K562 (cell line): Measurements from ENCODE around the gene PRC1. TPM values are rescaled to one million over a fixed set of nuclear protein-coding genes. Genes with fewer than 3 reads are reported as not detected.

Experiments
- ARID2 ChIP-seq: fragments of 450-650 bp; IDR thresholded peaks from 2 replicates; pipeline ENCODE4 v1.6.1; 2017; ENCODE audit warnings: antibody characterized with exemption, mild to moderate bottlenecking
- BCL6 ChIP-seq: fragments of 250-450 bp; sonication (Bioruptor Pico); IDR thresholded peaks from 2 replicates; pipeline ENCODE4 v1.4.0; 2020
- CBFA2T2 ChIP-seq: fragments of 450-650 bp; conservative IDR thresholded peaks from 2 replicates; pipeline ENCODE4 v1.6.1; 2017; ENCODE audit warnings: mild to moderate bottlenecking
- CHCHD3 ChIP-seq: fragments of 250-450 bp; sonication (Bioruptor Pico); IDR thresholded peaks from 2 replicates; pipeline ENCODE4 v2.1.2; 2022; ENCODE audit warnings: mild to moderate bottlenecking
- ETS2 ChIP-seq: IDR thresholded peaks from 2 replicates; pipeline ENCODE4 v1.6.1; 2016; ENCODE audit warnings: borderline replicate concordance, missing genetic modification characterization, mild to moderate bottlenecking, moderate library complexity, missing compliant biosample characterization; ENCODE audit not compliant: poor library complexity, severe bottlenecking
- FOXA3 ChIP-seq, 2 experiments: fragments of 450-650 bp in 1 of 2; sonication (generic) in 1 of 2; formaldehyde crosslinking; IDR thresholded peaks in 1 of 2; conservative IDR thresholded peaks in 1 of 2; 2 replicates each; pipeline versions ENCODE4 v1.4.0 to v1.8.0; 2020 to 2022; ENCODE audit warnings: mild to moderate bottlenecking in 2 of 2, missing genetic modification reagents in 1 of 2
- FOXJ2 ChIP-seq: fragments of 200-800 bp; sonication (Bioruptor generic); IDR thresholded peaks from 2 replicates; pipeline ENCODE4 v1.6.1; 2016; ENCODE audit warnings: missing genetic modification characterization, missing compliant biosample characterization
- FOXP1 ChIP-seq: sonication (generic); formaldehyde crosslinking; IDR thresholded peaks from 2 replicates; pipeline ENCODE4 v1.8.0; 2022; ENCODE audit warnings: mild to moderate bottlenecking, missing genetic modification reagents
- ILK ChIP-seq: fragments of 450-650 bp; IDR thresholded peaks from 2 replicates; pipeline ENCODE4 v1.6.1; 2016; ENCODE audit warnings: missing genetic modification characterization, low read depth, mild to moderate bottlenecking, missing compliant biosample characterization, moderate library complexity, borderline replicate concordance
- KDM2B ChIP-seq: fragments of 250-450 bp; sonication (Bioruptor Pico); IDR thresholded peaks from 2 replicates; pipeline ENCODE4 v1.8.0; 2021; ENCODE audit warnings: mild to moderate bottlenecking, moderate library complexity
- MECOM ChIP-seq: fragments of 250-450 bp; sonication (Bioruptor Pico); IDR thresholded peaks from 2 replicates; pipeline ENCODE4 v1.8.0; 2022; ENCODE audit warnings: inconsistent platforms
- MEF2A ChIP-seq: IDR thresholded peaks from 2 replicates; pipeline ENCODE4 v1.6.1; 2011; ENCODE audit warnings: low read depth, mild to moderate bottlenecking, low read length, moderate library complexity; ENCODE audit not compliant: control insufficient read depth
- MTF1 ChIP-seq: fragments of 250-450 bp; sonication (Bioruptor Pico); IDR thresholded peaks from 2 replicates; pipeline ENCODE4 v1.9.0; 2021; ENCODE audit warnings: moderate library complexity, mild to moderate bottlenecking, inconsistent platforms, borderline replicate concordance
- NCOA6 ChIP-seq: fragments of 450-650 bp; IDR thresholded peaks from 2 replicates; pipeline ENCODE4 v1.6.1; 2017; ENCODE audit warnings: mild to moderate bottlenecking
- NELFE ChIP-seq: IDR thresholded peaks from 2 replicates; pipeline ENCODE4 v1.6.1; 2011; ENCODE audit warnings: mild to moderate bottlenecking; ENCODE audit not compliant: insufficient read depth, insufficient read length
- NKRF ChIP-seq: fragments of 450-650 bp; IDR thresholded peaks from 2 replicates; pipeline ENCODE4 v1.6.1; 2016; ENCODE audit warnings: borderline replicate concordance
- PHF20 ChIP-seq: fragments of 450-650 bp; IDR thresholded peaks from 2 replicates; pipeline ENCODE4 v1.6.1; 2018; ENCODE audit not compliant: partially characterized antibody
- PURB ChIP-seq: sonication (generic); formaldehyde crosslinking; IDR thresholded peaks from 2 replicates; pipeline ENCODE4 v1.9.0; 2021; ENCODE audit warnings: low read depth, mild to moderate bottlenecking, missing genetic modification reagents
- RUNX1 ChIP-seq: sonication (generic); IDR thresholded peaks from 2 replicates; pipeline ENCODE4 v1.6.1; 2016; ENCODE audit warnings: antibody characterized with exemption, low read depth
- SRSF7 ChIP-seq: fragments of 200-400 bp; formaldehyde crosslinking; optimal IDR thresholded peaks from 2 replicates; pipeline ENCODE3; 2017; ENCODE audit warnings: mild to moderate bottlenecking, low read depth, low read length
- TCF15 ChIP-seq: fragments of 250-450 bp; sonication (Bioruptor Pico); IDR thresholded peaks from 2 replicates; pipeline ENCODE4 v1.8.0; 2022; ENCODE audit warnings: moderate library complexity, mild to moderate bottlenecking, inconsistent platforms
- TCF3 ChIP-seq: sonication (generic); formaldehyde crosslinking; IDR thresholded peaks from 2 replicates; pipeline ENCODE4 v1.4.0; 2020; ENCODE audit warnings: mild to moderate bottlenecking, missing genetic modification reagents
- WHSC1 ChIP-seq: IDR thresholded peaks from one replicate; pipeline ENCODE4 v1.6.1; 2012; ENCODE audit warnings: low read length, control low read depth, inconsistent platforms
- ZKSCAN1 ChIP-seq: fragments of 150-350 bp; IDR thresholded peaks from 2 replicates; pipeline ENCODE4 v1.6.1; 2016; ENCODE audit warnings: low read depth, low read length
- ZNF197 ChIP-seq: fragments of 200-800 bp; sonication (Bioruptor generic); IDR thresholded peaks from 2 replicates; pipeline ENCODE4 v1.6.1; 2016; ENCODE audit warnings: low read depth, missing genetic modification characterization, missing compliant biosample characterization
- ZNF77 ChIP-seq: fragments of 250-450 bp; sonication (Bioruptor Pico); IDR thresholded peaks from 2 replicates; pipeline ENCODE4 v1.5.0; 2020
- polyA plus RNA-seq, 8 experiments: library from polyadenylated mRNA; depleted of rRNA in 4 of 8; stranded (reverse) in 5 of 8; unstranded in 3 of 8; fragments of >200 nt; fragmentation: Nextera tagmentation in 2 of 8; fragmentation: Illumina TruSeq in 1 of 8; extraction: Ambion mirVana in 2 of 8; extraction: Trizol in 1 of 8; gene quantifications; 2 replicates each; pipeline versions ENCODE4 v1.2.1 to v1.2.3, GENCODE V29; 2011 to 2014; ENCODE audit warnings: inconsistent platforms in 1 of 8, missing spikeins in 1 of 8
- total RNA-seq, 7 experiments: library from RNA; depleted of rRNA in 6 of 7; stranded (reverse); fragments of >200 nt in 6 of 7; fragmentation: Illumina TruSeq in 2 of 7; extraction: Trizol in 2 of 7; gene quantifications; 2 replicates each; pipeline versions ENCODE4 v1.2.1 to v1.2.3, GENCODE V29; 2011 to 2021; ENCODE audit warnings: low replicate concordance in 1 of 7
- TF ChIP-seq, protein P1 (sequence below): sonication (generic); formaldehyde crosslinking; IDR thresholded peaks from 2 replicates; pipeline ENCODE4 v1.8.0; 2023; ENCODE audit warnings: mild to moderate bottlenecking, missing genetic modification reagents

Gene PRC1
- total and polyA plus RNA-seq, 9 of the 15 experiments (the other 6 are each of a cell fraction or from before 2014, with no cell fraction given): 156 to 391 (median 240) TPM

- no peak for TF ChIP-seq ETS2 (tag)
- TF ChIP-seq ZNF197 (CRISPR knock-in tag): no peak
- TF ChIP-seq ARID2: no peak
- TF ChIP-seq SRSF7: no peak
- no peak for TF ChIP-seq ZNF77 (CRISPR knock-in tag)
- no peak for TF ChIP-seq FOXP1 (CRISPR knock-in tag)
- TF ChIP-seq, protein P1, sequence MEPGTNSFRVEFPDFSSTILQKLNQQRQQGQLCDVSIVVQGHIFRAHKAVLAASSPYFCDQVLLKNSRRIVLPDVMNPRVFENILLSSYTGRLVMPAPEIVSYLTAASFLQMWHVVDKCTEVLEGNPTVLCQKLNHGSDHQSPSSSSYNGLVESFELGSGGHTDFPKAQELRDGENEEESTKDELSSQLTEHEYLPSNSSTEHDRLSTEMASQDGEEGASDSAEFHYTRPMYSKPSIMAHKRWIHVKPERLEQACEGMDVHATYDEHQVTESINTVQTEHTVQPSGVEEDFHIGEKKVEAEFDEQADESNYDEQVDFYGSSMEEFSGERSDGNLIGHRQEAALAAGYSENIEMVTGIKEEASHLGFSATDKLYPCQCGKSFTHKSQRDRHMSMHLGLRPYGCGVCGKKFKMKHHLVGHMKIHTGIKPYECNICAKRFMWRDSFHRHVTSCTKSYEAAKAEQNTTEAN (CRISPR knock-in tag): no peak
- no peak for TF ChIP-seq NCOA6
- TF ChIP-seq TCF15 (CRISPR knock-in tag): no peak
- 0 out of 2 replicates have a peak, but pooled peaks have one; percentile 50 for TF ChIP-seq ZKSCAN1
- no peak for TF ChIP-seq CBFA2T2
- TF ChIP-seq BCL6 (CRISPR knock-in tag): no peak
- TF ChIP-seq PHF20: peak; percentile 50
- TF ChIP-seq PURB (CRISPR knock-in tag): no peak
- TF ChIP-seq TCF3 (CRISPR knock-in tag): no peak; the same call in 1 of the 2 replicates
- no peak for TF ChIP-seq MTF1
- no peak for TF ChIP-seq KDM2B
- TF ChIP-seq NELFE: no peak
- no peak for TF ChIP-seq WHSC1
- TF ChIP-seq FOXA3 (CRISPR knock-in tag; conservative IDR thresholded peaks at IDR 0.05 in 1 of 2, IDR thresholded peaks at IDR 0.05 in 1 of 2): 0 out of 4 replicates have a peak, but pooled peaks of 1 of the 2 experiments have one; percentile 20
- 0 out of 2 replicates have a peak, but pooled peaks have one; percentile 32 for TF ChIP-seq MEF2A
- no peak for TF ChIP-seq MECOM (CRISPR knock-in tag)
- TF ChIP-seq NKRF: peak; percentile 79
- 0 out of 2 replicates have a peak, but pooled peaks have one; percentile 21 for TF ChIP-seq FOXJ2 (tag)
- no peak for TF ChIP-seq CHCHD3 (CRISPR knock-in tag)
- no peak for TF ChIP-seq ILK
- TF ChIP-seq RUNX1: no peak
These were observed 62.3 kb downstream of the PRC1 start, which contains the start of gene HDDC3 (continued) for GRCh38 chr15:90931828-90932659.
